Occipital lobe (tissue), 2 donors: Measurements from ENCODE around the gene HOXD10. TPM values are rescaled to one million over a fixed set of nuclear protein-coding genes. Genes with fewer than 3 reads are reported as not detected.

Source experiments
- DNase-seq: peaks from one replicate; lab custom pipeline; 2025; lab: John Stamatoyannopoulos, UW
- total RNA-seq: library from RNA; depleted of rRNA; stranded (reverse); fragments of >200 nt; gene quantifications from one replicate; pipeline ENCODE4 v1.2.3, GENCODE V29; 2014

Gene HOXD10
- total RNA-seq, 1 donor from 2014 or later = not detected

DNA sequence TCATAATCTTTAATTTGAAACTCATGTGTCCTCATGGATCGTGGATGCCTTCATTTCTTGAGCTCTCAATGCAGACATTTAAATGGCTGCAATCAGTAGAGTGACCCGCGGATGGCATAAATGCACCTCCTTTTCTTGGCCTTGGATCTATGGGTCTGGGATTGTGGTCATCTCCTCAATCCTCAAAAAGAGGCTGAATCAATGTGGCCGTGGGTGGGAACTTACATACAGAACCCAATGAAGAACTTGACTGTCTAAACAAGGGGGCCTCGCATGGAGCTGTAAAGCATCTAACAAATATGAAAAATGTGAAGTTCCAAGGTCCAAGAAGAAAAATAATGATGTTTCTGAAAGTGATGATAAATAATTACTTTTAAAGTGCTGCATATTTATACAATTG lies 21.2 kb upstream of the HOXD10 start:
- DNase-seq = no peak

DNA sequence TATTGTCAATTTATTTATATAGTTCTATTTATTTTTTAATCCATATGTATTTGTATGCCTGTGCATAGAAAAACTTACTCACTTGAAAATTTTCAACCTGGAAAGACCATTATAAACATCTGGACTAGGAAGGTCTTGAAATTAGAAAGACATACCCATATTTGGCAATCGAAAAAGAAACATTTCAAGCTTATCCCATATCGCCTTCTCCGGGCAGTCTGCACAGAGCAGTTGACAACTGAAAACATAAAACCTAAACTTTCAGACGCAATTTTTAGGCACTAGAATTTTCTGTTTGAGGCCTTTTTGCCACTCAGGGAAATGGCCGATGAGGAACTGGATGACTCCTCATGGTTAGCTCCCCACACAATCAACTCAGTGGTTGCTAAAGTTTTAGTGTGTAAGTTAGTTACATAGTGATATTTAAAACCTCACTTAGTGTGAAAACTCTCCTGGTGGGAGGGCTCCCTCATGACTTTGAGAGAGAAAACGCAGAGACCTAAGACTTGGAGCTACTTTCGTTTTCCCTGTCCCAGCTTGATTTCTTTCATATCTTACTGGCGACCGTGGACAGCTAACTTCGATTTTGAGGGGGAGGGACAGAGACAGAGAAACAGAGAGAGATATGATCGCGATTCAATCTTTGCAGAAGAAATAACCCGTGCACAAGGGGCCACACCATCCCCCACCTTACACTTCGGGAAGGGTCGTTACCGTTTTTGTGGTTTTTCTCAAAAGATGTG lies 20.2 kb upstream of the HOXD10 start:
- no peak for DNase-seq

DNA sequence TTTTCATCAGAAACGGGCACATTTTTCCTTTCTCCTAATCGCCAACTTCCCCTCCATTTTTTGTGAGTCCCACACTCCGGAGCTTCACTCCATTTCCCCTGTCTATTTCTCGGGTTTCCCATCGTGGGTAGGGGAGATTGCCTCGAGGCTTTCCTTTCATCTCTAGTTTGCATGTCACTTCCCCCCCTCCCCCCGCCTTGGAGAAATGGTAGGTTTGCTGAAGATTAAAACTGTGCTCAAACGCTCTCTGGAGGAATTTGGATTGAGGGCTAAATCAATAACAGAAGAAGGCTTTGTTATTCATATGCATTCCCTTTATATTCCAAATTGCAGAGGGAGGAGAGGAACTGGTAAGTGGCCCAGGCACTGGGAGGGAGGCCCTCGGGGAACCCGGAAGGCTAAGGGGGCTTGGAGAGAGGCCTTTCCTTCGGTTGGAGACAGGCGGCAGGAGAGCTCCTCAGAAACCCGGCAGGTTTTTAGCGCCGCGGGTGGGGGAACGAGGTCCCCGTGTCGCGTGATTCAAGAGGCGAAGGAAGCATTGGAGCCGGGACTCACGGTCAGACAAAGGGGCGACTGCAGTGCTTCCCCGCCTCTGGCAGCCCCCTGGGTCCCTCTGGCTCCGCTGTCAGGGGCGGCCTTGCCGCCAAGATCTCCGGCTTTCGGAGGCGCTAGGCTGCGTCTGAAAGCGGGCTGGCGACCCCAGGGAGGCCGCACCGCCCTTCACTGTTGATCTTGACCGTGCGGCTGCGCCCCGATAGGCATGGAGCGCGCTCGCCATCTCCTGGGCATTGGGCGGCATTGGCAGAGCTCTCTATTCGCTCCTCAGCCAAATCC lies 19.4 kb upstream of the HOXD10 start:
- DNase-seq = peak; percentile 6

DNA sequence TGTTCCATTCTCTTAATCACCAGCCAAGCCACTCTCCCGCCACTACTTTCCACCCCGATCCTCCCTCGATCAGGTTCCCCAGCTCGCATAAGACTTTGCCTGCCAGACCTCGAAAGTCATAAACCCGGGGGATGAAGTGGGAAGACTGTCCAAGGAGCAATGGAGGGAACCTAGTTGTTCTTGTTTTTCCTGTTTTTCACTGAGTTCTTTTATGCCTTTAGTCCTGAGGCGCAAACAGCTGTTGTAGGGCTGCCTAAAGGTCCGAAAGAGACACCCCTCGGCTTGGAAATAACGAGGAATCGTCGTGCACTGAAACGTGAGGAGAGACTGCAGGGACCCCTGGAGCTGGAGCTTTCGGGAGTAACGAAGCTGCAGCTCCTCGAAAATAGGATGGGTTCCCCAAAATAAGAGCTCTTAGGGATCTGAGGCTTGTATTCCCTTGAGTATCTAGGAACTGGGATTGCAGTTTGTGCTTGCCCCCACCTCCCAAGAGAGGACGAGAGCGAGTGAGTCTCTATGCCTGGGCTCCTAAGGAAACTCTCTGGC lies 18.7 kb upstream of the HOXD10 start:
- DNase-seq = no peak

DNA sequence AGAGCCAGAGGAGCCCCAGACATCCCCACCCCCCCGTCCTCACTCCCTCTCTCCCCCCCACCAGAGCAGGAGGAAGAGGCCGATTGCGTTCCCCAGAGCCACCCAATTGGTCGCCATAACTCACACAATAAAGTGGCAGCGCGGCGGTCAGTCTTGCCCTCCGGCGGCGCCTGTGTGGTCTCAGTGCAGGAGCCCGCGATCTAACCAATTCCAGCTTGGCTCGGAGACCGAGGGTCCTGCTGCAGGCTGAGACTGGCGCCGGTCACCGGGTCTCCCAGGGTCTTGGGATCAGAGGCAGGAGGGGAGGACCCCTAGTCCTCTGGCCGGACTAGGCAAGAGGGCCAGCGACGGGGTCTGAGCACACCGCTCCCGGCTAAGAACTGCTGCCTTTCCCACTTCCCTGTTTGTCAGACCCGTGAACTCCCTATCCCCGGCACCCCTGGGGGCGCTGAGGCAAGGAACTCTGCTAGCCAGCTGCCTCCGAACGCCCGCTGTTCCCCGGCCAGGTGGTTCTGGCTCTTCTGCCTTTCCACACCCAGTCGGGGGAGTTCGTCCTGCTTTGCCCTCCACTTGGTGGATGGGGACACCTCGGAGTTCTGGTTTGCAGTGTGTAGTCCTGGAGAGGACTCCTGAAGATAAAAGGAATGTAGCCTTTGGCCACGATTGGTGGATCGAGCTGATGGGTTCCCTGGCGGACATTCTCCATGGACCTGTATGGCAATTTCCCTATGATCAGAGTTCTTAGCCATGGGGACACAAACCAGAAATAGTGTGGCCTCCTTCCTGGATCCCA lies 18.0 kb upstream of the HOXD10 start:
- DNase-seq = no peak

DNA sequence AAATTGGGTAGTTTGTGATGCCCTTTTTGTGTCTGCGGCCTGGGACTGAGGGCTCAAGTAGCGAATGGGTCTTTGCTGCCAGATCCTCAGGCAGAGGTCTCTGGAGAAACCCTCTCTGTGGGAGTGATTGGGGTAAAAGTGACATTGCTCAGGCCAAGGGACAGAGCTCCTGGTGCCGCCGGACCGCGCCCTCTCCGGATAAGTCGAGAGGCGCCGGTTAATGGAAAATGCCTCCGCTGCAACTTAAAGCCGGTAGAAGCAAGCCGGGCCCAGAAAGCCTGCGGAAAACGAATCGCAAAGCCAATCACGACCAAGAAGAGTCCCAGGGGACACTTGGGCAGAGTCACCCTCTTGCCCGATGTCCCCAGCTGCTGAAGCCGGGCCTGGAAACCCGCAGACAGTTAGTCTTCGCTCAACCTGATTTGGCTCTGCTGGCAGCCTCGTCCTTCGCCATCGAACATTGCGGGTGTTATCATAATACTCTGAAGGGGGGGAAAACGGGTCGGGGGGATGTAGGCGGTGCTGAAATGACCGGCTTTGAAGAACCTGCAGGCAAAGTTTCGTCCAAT lies 17.3 kb upstream of the HOXD10 start:
- no peak for DNase-seq

DNA sequence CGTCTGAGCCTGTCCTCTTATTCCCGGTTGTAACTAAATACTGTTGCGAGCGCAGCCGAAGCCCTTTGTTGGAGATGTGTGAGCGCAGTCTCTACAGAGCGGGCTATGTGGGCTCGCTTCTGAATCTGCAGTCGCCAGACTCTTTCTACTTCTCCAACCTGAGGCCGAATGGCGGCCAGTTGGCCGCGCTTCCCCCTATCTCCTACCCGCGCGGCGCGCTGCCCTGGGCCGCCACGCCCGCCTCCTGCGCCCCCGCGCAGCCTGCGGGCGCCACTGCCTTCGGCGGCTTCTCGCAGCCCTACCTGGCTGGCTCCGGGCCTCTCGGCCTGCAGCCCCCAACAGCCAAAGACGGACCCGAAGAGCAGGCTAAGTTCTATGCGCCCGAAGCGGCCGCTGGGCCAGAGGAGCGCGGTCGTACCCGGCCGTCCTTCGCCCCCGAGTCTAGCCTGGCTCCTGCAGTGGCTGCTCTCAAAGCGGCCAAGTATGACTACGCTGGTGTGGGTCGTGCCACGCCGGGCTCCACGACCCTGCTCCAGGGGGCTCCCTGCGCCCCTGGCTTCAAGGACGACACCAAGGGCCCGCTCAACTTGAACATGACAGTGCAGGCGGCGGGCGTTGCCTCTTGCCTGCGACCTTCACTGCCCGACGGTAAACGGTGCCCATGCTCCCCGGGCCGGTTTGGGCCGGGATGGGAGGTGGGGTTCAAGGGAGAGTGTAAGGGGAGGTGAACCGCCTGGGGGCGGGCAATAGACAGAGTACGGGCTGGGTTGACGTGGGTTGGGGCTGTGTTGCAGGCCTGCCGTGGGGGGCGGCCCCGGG lies 16.6 kb upstream of the HOXD10 start, which contains the start of gene HOXD12:
Gene HOXD12 (plus strand): TSS at position 68 of the 819 bp plus-strand sequence. CDS start 7 bp downstream, at position 75.
- DNase-seq = no peak

DNA sequence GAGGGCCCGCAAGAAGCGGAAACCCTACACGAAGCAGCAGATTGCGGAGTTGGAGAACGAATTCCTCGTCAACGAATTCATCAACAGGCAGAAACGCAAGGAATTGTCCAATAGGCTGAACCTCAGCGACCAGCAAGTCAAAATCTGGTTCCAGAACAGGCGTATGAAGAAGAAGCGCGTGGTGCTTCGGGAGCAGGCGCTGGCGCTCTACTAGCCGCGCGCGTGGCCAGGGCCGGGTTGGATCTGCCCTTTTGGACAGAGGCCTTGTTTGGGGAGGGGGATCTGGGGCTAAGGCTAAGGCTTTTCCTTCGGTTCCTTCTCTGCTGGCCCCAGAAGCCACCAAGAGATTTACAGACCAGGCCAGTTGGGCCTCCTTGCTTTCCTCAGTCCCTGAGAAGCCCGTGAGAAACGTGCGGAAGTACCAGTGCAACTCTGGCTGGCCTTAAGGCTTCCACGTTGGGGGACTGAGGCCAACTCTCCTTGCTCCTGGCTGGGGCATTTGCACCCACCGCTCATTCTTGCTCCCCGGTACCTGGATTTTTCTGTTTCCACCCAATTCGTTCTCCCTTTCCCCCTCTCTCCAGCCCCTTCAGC lies 15.9 kb upstream of the HOXD10 start:
- DNase-seq = no peak

DNA sequence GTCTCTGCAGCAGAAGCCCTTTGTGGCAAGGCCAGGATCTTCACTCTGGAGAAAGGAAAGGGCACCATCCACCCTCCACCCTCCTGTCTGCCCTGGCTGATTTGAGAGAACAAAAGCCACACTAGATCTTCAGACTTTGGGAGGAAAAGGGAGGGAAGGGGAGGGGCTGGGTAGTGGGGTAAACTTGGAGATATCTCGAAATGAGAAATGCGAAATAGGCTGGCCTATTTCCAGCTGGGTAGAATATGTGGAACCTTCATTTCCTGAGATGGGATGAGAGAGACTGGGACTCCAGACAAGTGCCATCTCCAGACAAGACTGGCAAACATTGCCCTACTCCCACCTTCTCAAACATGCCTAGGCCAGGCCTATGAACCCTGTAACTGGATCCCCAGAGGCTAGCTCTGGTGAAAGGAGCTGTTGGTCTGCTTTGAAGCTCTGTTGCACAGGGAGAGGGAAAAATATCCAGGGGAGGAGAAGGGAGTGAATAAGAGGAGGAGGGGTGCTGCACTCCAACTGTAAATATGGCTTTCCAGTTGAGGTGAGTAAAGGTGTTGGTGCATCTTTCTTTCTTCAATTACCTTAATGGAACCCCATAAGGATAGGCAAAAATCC lies 15.3 kb upstream of the HOXD10 start:
- no peak for DNase-seq

DNA sequence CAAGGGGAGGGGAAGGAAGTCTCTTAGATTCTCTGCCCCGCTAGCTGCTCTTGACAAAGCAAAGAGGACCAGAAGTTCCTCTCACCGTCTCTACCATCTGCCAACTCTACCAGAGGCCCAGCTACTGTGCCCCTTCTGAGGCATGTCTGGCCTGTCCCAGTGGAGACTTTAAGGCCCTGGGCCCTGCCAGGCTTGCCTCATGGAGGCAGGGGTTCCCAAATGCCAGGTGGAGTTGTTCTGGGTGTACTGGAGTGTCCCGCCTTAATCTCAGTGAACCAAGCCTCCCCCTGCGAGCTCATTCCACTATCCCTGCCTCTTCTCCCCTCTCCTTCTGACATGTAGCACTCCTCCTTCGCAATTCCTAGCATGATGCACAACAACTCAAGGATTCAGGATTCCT lies 14.7 kb upstream of the HOXD10 start:
- no peak for DNase-seq

DNA sequence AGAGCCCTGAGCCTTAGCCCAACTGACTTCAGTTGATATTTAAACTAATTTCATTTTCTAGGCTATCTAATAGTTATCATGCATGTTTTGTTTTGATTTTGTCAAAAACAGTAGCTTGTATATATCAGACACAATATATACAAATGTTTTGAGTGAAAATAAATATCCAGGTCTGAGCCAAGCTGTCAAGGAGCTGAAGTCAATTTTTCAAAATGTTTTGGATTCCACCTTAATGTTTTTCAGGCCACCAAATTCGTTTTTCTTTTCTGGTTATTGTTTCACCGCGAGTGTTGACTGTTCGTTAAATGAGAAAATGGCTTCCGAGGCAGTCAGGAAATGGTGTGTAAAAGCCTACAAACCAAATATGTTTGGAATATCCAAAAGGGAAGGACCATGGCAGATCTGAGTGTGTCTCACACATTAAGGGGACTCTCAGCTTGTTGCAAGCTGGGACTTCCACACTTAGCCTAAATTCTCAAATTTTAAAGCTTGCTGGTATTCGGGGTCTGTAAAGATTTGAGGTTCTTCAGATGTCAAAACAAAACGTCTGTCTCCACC lies 14.2 kb upstream of the HOXD10 start:
- no peak for DNase-seq

DNA sequence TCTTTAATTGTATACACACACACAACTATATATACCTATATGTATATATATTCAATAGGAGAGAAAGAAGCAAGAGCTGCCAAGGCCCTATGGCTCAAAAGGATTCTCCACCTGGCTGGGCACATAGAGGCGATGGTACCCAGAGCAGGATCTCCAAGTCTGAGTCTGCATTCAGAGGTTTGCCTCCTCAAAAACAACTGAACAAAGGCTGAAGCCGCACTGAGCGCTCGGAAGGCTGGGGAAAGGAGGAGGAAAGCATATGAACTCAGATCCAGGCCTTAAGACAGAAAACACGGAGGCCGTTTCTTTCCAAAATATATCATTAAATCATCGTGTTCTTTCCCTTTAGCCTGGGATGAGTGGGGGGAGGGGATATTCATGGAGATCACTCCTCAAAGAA lies 13.4 kb upstream of the HOXD10 start:
- no peak for DNase-seq

DNA sequence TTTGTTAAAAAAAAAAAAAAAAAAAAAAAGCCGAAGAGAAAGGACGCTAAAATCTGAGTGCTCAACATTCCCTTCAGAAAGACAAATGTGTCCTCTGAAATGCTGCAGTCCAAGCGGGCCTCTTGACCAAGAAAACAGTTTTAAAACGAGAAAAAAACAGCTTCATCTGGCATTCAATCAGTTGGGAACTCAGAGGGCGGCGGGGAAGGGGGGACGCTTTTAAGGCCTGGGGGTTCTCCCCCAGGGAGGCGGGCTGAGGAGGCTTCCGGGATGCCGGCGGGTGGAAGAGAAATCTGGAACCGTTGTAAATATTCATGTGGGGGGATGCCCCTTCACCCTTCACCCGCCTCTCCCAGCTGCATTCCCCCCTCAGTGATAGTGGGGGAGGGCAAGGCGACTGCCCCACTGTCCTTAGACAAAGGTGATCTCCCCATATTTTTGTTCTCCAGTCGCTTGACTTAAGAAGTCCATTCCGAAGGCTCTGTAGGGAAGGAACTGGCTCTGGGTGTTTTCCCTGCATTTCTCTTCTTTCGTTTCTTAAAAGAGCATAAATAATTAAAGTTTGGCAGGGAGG lies 12.7 kb upstream of the HOXD10 start:
- DNase-seq = no peak

DNA sequence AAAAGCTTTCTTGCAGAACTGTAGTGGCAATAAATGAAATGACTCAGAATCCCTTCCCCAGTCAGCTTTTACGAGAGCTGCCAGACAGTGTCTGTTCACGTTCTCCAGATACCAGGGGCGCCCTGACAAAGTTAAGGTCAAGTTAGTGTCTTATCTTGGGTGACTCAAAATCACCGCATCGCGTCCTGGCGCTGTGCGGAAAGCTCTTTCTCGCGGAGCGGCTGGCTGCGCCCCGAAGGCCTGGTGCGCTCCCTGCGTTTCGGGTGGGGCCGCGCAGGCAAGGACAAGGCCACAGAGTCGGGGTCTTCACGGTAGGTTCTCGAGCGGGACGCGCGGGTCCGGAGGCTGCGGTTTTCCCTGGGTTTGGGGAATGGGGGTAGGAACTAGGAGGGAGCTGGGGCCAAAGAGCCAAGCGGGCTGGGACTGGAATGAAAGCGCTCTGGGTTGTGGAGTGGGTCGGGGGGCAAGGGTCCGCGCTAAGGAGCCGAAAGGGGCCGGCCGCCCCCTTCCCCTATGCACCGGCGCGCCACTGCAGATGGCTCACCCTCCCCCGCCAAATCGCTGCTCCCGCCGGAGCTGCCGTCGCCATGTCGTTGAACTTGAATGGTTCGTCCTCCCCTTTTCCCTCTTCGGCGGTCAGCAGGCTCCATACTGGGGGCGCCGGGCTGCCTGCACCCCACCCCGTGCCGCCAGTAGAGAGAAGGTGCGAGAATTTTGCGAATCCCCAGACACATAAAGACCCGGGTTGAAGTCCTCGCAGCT lies 12.1 kb upstream of the HOXD10 start:
- DNase-seq = no peak

DNA sequence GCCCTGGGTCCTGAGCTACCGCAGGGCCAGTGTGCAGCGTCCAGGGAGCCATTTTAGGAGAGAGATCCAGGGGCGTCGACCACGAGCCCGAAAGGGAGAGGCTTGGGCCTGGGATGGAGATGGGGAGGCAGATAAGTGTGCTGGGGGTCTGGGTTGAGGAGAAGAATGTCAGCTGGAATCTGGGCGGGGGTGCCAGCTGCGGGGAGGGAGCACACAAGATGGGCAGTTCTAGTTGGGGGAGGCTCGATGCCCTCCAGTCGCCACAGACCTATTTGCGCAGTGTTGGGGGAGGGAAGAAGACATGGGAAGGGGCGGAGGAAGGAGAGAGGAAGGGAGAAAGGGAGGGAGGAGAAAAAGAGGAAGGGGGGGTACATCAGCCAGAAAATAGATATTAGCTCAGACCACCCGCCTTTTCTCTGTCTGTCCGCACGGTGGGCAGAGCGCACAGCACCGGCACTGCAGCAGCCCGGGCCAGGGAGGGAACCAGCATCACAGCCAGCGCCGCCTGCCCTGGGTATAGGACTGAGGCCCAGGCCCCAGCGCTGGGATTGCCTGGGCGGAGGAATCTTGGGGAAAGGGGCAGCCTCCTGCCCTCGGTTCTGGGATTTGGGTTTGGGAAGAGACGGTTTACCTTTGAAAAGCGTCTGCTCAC lies 11.4 kb upstream of the HOXD10 start:
- DNase-seq = no peak

DNA sequence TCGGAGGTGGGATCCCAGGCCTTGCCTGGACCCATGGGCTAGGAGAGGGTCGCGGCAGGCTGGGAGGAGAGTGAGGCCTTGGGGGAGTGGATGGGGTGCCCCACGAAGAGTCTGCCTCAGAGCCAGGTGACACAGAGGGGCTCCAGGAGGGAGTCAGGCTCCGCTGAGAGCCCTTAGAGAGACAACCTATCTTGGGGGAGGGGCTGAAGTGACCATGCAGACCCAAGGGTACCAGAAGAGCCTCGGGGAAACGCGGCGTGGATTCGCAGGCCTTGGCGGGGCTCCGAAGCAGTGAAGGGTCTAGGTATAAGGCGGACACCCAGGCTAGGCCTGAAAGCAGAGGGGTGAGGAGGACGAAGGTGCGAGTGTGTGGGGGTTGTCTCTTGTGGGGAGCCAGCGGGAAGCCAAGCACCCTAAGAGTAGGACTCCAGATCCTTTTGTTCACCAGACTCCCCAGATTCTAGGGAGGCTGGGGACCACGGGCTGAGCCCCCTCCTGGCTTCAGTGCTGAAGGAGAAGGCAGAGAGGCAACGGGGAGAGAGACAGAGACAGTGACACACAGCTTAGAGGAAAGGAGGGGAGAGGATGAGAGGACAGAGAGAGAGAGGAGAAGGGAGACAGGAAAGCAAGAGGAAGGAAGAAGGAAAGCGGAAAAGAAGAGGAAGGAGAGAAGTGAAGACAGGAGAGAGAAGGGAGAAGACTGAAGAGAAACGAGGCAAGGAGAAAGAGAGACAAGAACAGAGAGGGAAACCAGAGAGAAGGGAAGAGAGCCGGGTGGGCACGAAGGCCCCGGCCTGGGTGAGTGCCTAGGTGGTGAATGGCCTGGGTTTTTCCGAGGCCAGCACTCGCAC lies 10.6 kb upstream of the HOXD10 start:
- DNase-seq = no peak
